ENCODE data around the gene CCDC57. TPM values are rescaled to one million over a fixed set of nuclear protein-coding genes. Genes with fewer than 3 reads are reported as not detected.

CCDC57 gene
- total and polyA plus RNA-seq, 2 of the 8 experiments (the other 6 are each of a cell fraction or from before 2014, with no cell fraction given), result 8.4 to 12.9 TPM

- TF ChIP-seq RFX5 (IDR thresholded peaks at IDR 0.05; ENCODE audit: borderline replicate concordance, low read depth, low read length), result no peak
- TF ChIP-seq KDM1A (IDR thresholded peaks at IDR 0.05; ENCODE audit: borderline replicate concordance, low read length), result no peak
- no peak for TF ChIP-seq MAFK (IDR thresholded peaks at IDR 0.05; ENCODE audit: low read depth, low read length)
- no peak for TF ChIP-seq BACH1 (IDR thresholded peaks at IDR 0.05; ENCODE audit: low read length)
These were observed 45.6 kb downstream of the CCDC57 start (continued) for GRCh38 chr17:82167028-82167427.
